ENCODE results near the gene SLC3A2.

Gene SLC3A2

GRCh38 chr11:62881579-62882430, 1.1 kb downstream of the SLC3A2 start:
- DNase-seq = peak; percentile 87 to 96 (median 95)

GRCh38 chr11:62882431-62882749, 1.7 kb downstream of the SLC3A2 start:
- no peak for DNase-seq

DNA sequence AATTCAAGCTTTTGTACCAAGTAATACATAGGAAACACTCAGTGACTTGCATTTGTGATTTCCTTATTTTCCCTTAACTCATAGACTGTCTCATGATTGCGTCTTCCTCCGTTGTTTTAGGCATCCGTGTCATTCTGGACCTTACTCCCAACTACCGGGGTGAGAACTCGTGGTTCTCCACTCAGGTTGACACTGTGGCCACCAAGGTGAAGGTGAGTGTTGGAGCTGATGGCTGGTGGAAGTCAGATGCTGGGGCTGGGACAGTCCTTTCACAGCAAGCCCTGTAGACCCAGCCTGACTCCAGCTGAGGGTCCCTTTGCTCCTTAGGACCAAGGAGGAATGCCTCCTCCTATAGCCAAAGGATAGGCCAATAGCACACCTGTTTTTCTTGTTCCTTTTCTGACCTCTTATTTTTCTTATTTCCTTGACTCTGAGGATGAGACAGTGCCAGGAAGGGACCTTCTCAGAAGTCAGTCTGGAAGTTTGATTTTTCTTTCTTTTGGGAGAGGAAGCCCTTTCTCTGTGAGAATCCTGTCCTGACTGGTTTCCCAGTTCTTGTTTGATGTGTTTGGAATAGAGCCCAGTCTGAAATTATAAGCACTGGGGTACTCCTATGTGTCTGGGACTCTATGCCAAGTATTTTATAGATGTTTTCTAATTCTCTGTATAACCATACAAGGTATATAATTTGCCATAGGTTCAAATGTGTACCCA, 2.2 kb downstream of the SLC3A2 start:
- no peak for DNase-seq

GRCh38 chr11:62883673-62884072, 3.0 kb downstream of the SLC3A2 start:
- DNase-seq = no peak

DNA sequence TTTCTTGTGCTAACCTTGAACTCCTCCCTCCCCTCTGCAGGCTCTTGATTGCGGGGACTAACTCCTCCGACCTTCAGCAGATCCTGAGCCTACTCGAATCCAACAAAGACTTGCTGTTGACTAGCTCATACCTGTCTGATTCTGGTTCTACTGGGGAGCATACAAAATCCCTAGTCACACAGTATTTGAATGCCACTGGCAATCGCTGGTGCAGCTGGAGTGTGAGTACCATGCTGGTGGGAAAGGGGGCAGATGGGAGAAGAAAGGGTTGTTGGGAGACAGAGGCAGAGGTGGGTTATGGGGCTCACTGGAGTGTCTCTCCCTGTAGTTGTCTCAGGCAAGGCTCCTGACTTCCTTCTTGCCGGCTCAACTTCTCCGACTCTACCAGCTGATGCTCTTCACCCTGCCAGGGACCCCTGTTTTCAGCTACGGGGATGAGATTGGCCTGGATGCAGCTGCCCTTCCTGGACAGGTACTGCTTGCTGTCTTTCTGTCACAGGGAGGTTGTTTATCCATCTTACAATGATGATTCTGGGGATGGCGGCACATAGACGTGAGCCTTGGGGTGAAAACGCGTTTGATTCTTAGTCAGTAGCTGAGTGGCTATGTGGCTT, 4.5 kb downstream of the SLC3A2 start:
- no peak for DNase-seq

GRCh38 chr11:62888406-62888805, 7.7 kb downstream of the SLC3A2 start:
- no peak for DNase-seq

- DNase-seq = no peak
These were observed 8.4 kb downstream of the SLC3A2 start for GRCh38 chr11:62889126-62889483.

DNA sequence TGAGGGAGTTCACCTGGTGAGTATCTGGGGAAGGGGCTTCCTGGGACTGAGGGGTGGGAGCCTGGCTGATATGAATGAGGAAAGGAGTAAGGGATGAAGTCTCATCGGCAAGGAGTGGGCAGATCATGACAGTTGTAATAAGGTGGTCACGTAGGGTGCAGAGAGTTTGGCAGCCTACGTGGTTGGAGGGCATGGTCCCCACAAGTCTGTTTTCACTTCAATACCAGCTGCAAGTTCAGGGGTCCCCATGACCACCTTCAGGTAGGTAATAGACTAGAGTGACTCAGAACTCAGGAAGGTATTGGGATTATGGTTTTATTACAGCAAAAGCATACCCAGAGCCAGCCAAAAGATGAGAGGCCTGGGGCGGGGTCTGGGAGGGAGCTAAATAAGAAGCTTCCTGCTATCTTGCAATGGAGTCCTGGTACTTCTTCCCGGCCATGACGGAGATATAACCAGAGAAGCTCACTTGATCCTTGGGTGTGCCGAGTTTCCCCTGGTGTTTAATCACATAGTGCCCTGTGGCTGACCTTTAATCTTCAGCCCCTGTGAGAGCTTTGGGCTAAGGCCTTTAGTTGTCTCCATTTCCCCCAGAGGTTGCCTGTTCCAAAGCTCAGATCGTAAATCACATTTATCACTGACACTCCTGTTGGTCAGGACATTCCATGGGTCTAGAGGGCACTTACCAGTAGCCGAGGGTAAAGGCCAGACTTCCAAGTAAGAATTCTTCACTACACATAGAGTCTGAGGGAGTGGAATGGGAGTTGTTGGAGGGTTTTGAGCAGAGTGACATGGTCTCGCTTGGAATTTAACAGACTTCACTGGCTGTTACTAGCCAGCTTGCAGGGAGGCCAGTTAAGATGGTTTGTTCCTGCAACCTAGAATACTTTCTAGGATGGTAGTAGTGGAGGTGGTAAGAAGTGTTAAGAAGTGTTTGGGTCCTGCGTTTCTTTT, 9.1 kb downstream of the SLC3A2 start:
- peak in 1 of 3 experiments; percentile 36 for DNase-seq

DNA sequence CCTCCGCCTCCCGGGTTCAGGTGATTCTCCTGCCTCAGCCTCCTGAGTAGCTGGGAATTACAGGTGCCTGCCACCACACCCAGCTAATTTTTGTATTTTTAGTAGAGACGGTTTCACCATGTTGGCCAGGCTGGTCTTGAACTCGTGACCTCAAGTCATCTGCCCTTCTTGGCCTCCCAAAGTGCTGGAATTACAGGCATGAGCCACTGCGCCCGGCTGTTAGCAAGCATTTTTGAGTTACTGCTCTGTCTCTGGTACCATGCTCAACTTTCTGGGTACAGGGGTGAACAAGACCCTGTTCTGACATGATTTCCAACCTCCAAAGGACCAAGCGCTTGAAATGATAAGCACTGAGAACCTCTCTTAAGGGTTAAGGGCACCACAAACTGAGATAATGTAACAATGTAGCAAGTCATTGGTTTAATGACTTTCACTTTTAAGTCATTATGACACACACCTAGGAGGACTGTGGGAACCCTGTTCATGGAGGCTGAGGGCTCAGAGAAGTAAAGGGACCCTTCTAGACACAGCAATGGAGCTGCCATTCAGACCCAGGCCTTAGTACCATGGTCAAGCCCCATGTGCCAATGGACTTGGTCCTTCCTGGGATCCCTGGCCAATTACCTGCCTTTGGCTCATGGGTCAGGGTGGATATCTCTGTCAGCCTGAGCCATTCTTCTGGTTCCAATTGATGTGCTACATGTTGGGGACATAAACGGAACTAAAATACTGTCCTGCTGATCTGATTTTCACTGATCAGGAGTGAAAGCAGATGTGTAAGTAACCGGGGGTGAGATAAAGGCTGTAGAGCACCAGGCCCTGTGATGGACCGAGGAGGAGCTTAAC, 11.6 kb downstream of the SLC3A2 start:
- no peak for DNase-seq

GRCh38 chr11:62895501-62895900, 14.8 kb downstream of the SLC3A2 start:
- no peak for DNase-seq

DNA sequence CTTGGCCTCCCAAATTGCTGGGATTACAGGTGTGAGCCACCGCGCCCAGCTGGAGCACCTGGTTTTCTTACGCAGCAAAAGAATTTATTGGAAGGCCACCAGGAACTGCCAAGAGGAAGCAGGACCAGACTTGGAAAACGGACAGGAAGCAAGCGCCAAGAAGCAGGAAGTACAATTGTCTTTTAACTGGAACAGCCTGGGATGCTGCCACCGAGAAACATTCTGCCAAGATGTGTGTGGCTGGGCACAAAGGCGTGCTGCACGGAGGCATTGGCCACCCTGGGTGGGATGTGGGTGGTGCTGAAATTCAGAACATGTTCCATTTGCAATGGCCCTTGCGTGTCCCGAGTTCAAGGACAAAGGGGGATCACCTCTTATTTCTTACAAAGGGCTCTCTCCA, 15.4 kb downstream of the SLC3A2 start:
- no peak for DNase-seq

- no peak for DNase-seq
These were observed 16.6 kb downstream of the SLC3A2 start for GRCh38 chr11:62897311-62897710.

- DNase-seq = no peak
These were observed 17.3 kb downstream of the SLC3A2 start for GRCh38 chr11:62898027-62898426.

DNA sequence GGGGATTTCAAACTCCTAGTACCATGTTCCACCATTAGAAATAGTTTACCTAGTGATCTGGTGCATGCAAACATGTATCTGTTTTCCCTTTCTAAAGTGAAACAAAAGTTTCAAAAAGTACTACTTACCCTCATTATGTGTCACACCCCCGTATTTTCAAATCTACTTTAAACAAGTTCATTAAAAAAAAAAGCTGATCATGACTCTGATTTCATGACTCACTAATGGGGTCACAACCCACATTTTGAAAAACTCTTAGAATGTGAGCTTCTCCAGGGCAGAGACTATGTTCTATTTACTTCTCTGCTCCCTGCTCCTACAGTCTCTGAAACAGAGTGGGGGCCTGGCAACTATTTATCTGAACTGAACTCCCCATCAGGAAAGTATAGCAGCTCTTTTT, 22.2 kb downstream of the SLC3A2 start:
- DNase-seq = no peak

GRCh38 chr11:62905296-62905695, 24.6 kb downstream of the SLC3A2 start:
- no peak for DNase-seq

- peak; percentile 75 to 89 (median 81) for DNase-seq
These were observed 25.3 kb downstream of the SLC3A2 start for GRCh38 chr11:62905927-62906531.

DNA sequence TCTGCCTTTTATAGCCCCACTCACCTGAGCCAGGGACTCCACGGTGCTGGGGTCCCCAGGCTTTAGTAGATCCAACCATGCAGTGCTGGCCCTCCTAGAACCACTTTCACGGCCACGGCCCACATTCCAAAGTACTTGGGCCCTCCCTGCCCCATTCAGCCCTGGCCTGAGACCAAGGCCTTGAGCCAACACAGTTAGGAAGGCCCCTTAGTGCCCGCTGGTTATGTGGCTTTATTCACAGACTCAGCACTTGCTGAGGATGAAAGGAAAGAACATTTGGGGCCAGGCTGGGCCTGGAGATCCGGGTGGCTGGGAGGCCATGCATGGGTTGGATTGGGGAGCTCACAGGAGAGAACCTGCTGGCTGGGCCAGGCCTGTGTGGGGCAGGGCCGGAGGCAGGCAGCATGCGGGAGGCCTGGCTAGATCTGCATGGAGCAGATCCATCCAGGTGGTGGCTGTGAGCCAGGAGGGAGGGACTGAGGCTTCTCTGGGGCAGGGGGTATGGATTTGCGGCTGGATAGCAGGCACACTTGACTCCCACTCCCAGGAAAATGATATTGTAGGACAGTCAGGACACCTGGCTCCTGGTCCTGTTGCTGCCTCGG, 27.9 kb downstream of the SLC3A2 start:
- no peak for DNase-seq

GRCh38 chr11:62909107-62909894, 28.6 kb downstream of the SLC3A2 start:
- peak in 2 of 3 experiments; percentile 40 to 71 for DNase-seq

GRCh38 chr11:62910141-62910882, 29.6 kb downstream of the SLC3A2 start:
- DNase-seq = no peak

Data from NCI-H1417 (cell line).